Hindlimb muscle (tissue), 1 donor: ENCODE measurements around the gene C11orf71. TPM values are rescaled to one million over a fixed set of nuclear protein-coding genes. Genes with fewer than 3 reads are reported as not detected.

Experiments used
- DNase-seq: peaks from one replicate; pipeline ENCODE4 v3.0.0-alpha.2; 2013
- polyA plus RNA-seq: library from polyadenylated mRNA; unstranded; fragments of 120-200 nt; gene quantifications from one replicate; pipeline ENCODE4 v1.2.1, GENCODE V29; 2013; ENCODE audit not compliant: insufficient read length

C11orf71 gene
- 9.5 TPM for polyA plus RNA-seq

- peak; percentile 99 for DNase-seq
Measured at GRCh38 chr11:114400216-114400914, at the start of gene C11orf71, which contains the start of gene RBM7. TSS of gene C11orf71 (minus strand) at chr11:114400511. CDS start at chr11:114400331, 180 bp downstream. TSS of gene RBM7 (plus strand) at chr11:114400666. CDS start at chr11:114400672, 6 bp downstream.

- DNase-seq = no peak
Measured at GRCh38 chr11:114449845-114450244, 49.5 kb upstream of the C11orf71 start.

- DNase-seq = no peak
Measured at GRCh38 chr11:114448749-114449482, 48.6 kb upstream of the C11orf71 start.

- no peak for DNase-seq
Measured at GRCh38 chr11:114447892-114448291, 47.6 kb upstream of the C11orf71 start.

GRCh38 chr11:114447444-114447843, 47.1 kb upstream of the C11orf71 start:
- no peak for DNase-seq

GRCh38 chr11:114442536-114442935, 42.2 kb upstream of the C11orf71 start:
- no peak for DNase-seq

GRCh38 chr11:114441921-114442320, 41.6 kb upstream of the C11orf71 start:
- DNase-seq = no peak

GRCh38 chr11:114440971-114441763, 40.9 kb upstream of the C11orf71 start:
- DNase-seq = no peak

GRCh38 chr11:114440121-114440860, 40.0 kb upstream of the C11orf71 start:
- DNase-seq = peak; percentile 7

- DNase-seq = peak; percentile 94
Measured at GRCh38 chr11:114439229-114440120, 39.2 kb upstream of the C11orf71 start, which contains the start of gene REXO2. TSS of gene REXO2 (plus strand) at chr11:114439467. CDS start at chr11:114439529, 62 bp downstream.

GRCh38 chr11:114438303-114438702, 38.0 kb upstream of the C11orf71 start:
- no peak for DNase-seq

GRCh38 chr11:114433376-114433775, 33.1 kb upstream of the C11orf71 start:
- DNase-seq = no peak

- no peak for DNase-seq
Measured at GRCh38 chr11:114432893-114433292, 32.6 kb upstream of the C11orf71 start.

- DNase-seq = no peak
Measured at GRCh38 chr11:114430290-114430689, 30.0 kb upstream of the C11orf71 start.

- DNase-seq = no peak
Measured at GRCh38 chr11:114426280-114426679, 26.0 kb upstream of the C11orf71 start.

- DNase-seq = no peak
Measured at GRCh38 chr11:114416441-114416961, 16.2 kb upstream of the C11orf71 start.

- DNase-seq = no peak
Measured at GRCh38 chr11:114413958-114414357, 13.6 kb upstream of the C11orf71 start.

- no peak for DNase-seq
Measured at GRCh38 chr11:114412946-114413345, 12.6 kb upstream of the C11orf71 start.

- peak; percentile 32 for DNase-seq
Measured at GRCh38 chr11:114401311-114401710, 1.0 kb upstream of the C11orf71 start.

GRCh38 chr11:114400915-114401223, 558 bp upstream of the C11orf71 start:
- DNase-seq = no peak
